D721Med (cell line): Measurements from ENCODE around the gene ZNF385B.
A peak's percentile ranks its signal among the peaks of the same experiment; 100 is the strongest.

ENCODE experiments used
- DNase-seq: peaks from one replicate; pipeline ENCODE4 v3.0.0; 2011; ENCODE audit warnings: low spot score; ENCODE audit not compliant: insufficient read length
- FAIRE-seq: peaks from 2 replicates; lab custom pipeline; 2011; peaks lifted over from hg19 to GRCh38; lab: Jason Lieb, UNC
- CTCF ChIP-seq: IDR thresholded peaks from 2 replicates; pipeline ENCODE4 v1.5.1; 2012; ENCODE audit warnings: mild to moderate bottlenecking, control low read depth; ENCODE audit not compliant: insufficient read depth; ENCODE audit errors: missing control alignments

The ZNF385B gene

GRCh38 chr2:179454443-179455171 is 406.8 kb downstream of the ZNF385B start:
- DNase-seq (no peak), FAIRE-seq (no peak)
- TF ChIP-seq CTCF = no peak

GRCh38 chr2:179449010-179449409 is 412.4 kb downstream of the ZNF385B start:
- TF ChIP-seq CTCF = no peak
- DNase-seq (no peak), FAIRE-seq (no peak)

- FAIRE-seq (peak; percentile 25), DNase-seq (no peak)
- peak; percentile 11 for TF ChIP-seq CTCF
Observed at GRCh38 chr2:179447839-179448447, 413.5 kb downstream of the ZNF385B start.

GRCh38 chr2:179447421-179447820 is 414.0 kb downstream of the ZNF385B start:
- DNase-seq (no peak), FAIRE-seq (peak; percentile 55)
- TF ChIP-seq CTCF = no peak

- no peak for TF ChIP-seq CTCF
- FAIRE-seq (no peak), DNase-seq (no peak)
Observed at GRCh38 chr2:179446476-179447141, 414.8 kb downstream of the ZNF385B start.

- FAIRE-seq (peak; percentile 80), DNase-seq (peak; percentile 21)
Observed at GRCh38 chr2:179444056-179444455, 417.4 kb downstream of the ZNF385B start.

More at GRCh38 chr2:179444056-179444455, 417.4 kb downstream of the ZNF385B start:
- TF ChIP-seq CTCF = no peak
